Stimulated activated memory B cell treated with anti-CD40 and anti-IgM and Interleukin-4, amounts not matched to agents 10 μg/mL and 1 μg/mL and 100 μg/mL, for 72 hours (primary cell): ENCODE data around the gene ACKR4.
A peak's percentile ranks its signal among the peaks of the same experiment; 100 is the strongest.

Experiments
- ATAC-seq: fragments of 150-1000 bp; cut with Tn5 transposase; 2 replicates; pipeline ENCODE4 v1.10.0; 2021
- H3K27ac Mint-ChIP-seq: one replicate; pipeline ENCODE4 v1.8.0; 2022; ENCODE audit warnings: mild to moderate bottlenecking, mixed read lengths
- H3K27me3 Mint-ChIP-seq: one replicate; pipeline ENCODE4 v1.8.0; 2022; ENCODE audit warnings: mixed read lengths
- H3K36me3 Mint-ChIP-seq: one replicate; pipeline ENCODE4 v1.8.0; 2022; ENCODE audit warnings: mixed read lengths
- H3K4me1 Mint-ChIP-seq: one replicate; pipeline ENCODE4 v1.8.0; 2022; ENCODE audit warnings: mixed read lengths
- H3K4me3 Mint-ChIP-seq: one replicate; pipeline ENCODE4 v1.8.0; 2022; ENCODE audit warnings: mild to moderate bottlenecking, moderate library complexity, mixed read lengths
- H3K9me3 Mint-ChIP-seq: one replicate; pipeline ENCODE4 v1.8.0; 2022; ENCODE audit warnings: mixed read lengths

Gene ACKR4

DNA sequence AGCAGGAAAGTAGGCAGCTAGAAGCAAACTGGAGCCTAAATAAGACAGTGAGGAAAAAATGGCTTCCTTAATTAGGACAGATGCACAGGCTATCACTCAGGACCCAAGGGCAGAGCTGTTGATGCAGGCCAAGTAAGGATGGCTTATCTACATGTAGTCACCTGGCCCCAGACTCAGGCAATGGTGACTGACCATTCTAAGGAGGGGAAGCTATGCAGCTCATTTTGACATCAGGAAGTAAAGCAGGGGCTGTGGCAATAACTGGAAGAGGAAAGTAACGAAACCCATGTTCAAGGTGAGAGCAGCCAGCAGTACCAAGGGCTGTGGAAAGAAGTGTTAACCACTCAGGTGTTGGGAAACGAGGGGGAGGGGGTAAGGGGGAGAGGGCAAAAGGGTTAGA is 46.3 kb downstream of the ACKR4 start:
- Mint-ChIP-seq H3K4me3 (no peak overlapping the region), H3K9me3 (no peaks in the 10 kb centered on the region), H3K27me3 (no peaks in the 10 kb centered on the region), H3K36me3 (peaks cover 29% of the 10 kb centered on the region), H3K4me1 (peaks cover 13% of the 10 kb centered on the region), H3K27ac (peak overlapping the region; percentile 5)
- no peak for ATAC-seq

DNA sequence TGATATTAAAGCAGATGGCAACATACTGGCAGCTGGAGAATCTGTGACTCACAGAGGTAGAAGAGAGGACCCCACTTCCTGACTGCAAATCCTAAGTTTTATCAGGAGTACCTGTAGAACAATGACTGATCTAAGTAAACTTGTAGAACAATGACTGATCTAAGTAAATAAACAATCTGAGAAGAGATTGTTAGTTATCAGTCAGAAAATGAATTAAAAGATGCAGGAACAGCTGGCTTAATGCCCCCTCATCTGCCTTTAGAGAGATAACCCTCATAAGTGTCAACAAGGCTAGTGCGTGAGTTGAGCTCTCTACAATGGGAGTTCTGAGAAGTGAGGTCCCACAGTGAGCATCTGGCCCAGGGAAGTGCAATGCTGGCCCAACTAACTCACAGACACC is 48.0 kb downstream of the ACKR4 start:
- Mint-ChIP-seq H3K4me1 (peaks cover 13% of the 10 kb centered on the region), H3K36me3 (peaks cover 15% of the 10 kb centered on the region), H3K27me3 (no peaks in the 10 kb centered on the region), H3K9me3 (no peaks in the 10 kb centered on the region), H3K4me3 (no peak overlapping the region), H3K27ac (no peak overlapping the region)
- no peak for ATAC-seq

DNA sequence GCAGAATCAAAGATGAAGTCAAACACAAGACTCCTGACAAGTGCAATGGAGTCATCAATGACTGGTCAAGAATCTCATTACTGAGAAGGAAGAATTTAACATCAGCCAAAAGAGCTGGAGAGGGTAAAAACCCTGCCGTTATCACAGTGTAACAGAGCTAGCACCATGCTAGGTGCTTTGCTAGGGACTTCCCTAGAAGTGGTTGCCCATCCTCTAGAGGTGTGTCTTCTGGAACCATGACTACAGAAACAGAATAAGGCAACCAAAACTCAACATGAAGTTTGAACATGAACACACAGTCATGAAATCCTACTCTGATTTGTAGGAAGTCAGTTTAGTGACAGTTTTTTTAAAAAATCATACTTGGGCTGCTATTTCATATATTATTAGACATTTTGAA is 53.1 kb downstream of the ACKR4 start:
- no peaks in the 10 kb centered on the region for H3K9me3 Mint-ChIP-seq
- no peak overlapping the region for H3K4me3 Mint-ChIP-seq
- no peaks in the 10 kb centered on the region for H3K27me3 Mint-ChIP-seq
- no peak overlapping the region for H3K27ac Mint-ChIP-seq
- peaks cover 10% of the 10 kb centered on the region for H3K4me1 Mint-ChIP-seq
- peaks cover under 1% of the 10 kb centered on the region for H3K36me3 Mint-ChIP-seq
- no peak for ATAC-seq
